ENCODE measurements around the gene DNAH11. TPM values are rescaled to one million over a fixed set of nuclear protein-coding genes. Genes with fewer than 3 reads are reported as not detected.
A peak's percentile ranks its signal among the peaks of the same experiment; 100 is the strongest.

Gene DNAH11
- total and polyA plus RNA-seq, 12 donors, result 0.03 to 0.59 (median 0.19) TPM; not detected in 2

DNA sequence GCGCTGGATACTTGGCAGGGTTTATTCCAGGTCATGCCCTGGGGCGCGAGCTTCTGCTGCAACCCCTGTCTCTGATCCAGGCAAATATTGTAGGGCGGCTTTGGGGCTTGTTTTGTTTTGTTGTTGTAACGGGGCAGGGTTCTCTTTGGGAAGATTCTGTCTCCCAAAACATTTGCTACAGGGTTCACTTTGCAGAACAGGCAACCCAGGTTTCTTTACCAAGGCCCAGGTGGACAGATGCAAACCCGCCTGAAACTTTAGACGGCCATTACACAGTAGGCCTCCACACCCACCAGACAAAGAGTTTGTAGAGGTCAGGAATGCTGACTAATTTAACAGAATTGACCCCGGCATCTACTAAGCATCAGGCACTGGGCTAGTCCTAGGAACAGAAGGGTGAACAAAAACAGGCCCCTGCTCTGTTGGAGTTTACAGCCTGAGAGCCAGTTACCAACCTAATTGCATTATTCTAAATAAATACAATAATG lies 403.4 kb downstream of the DNAH11 start:
- intact Hi-C loops (cut with DNase I), result loop anchor here in 1 of 10 donors (5.0 kb wide), 1 partner anchor 34 kb away; no protein-coding TSS in a partner anchor
- TF ChIP-seq, protein P1, sequence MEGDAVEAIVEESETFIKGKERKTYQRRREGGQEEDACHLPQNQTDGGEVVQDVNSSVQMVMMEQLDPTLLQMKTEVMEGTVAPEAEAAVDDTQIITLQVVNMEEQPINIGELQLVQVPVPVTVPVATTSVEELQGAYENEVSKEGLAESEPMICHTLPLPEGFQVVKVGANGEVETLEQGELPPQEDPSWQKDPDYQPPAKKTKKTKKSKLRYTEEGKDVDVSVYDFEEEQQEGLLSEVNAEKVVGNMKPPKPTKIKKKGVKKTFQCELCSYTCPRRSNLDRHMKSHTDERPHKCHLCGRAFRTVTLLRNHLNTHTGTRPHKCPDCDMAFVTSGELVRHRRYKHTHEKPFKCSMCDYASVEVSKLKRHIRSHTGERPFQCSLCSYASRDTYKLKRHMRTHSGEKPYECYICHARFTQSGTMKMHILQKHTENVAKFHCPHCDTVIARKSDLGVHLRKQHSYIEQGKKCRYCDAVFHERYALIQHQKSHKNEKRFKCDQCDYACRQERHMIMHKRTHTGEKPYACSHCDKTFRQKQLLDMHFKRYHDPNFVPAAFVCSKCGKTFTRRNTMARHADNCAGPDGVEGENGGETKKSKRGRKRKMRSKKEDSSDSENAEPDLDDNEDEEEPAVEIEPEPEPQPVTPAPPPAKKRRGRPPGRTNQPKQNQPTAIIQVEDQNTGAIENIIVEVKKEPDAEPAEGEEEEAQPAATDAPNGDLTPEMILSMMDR (IDR thresholded peaks at IDR 0.05), result no peak
- peak overlapping the region in 9 of 10 donors; percentile 68 to 93 (median 85) for H3K27ac ChIP-seq
- no peaks in the 10 kb centered on the region for H3K36me3 ChIP-seq
- H3K9me3 ChIP-seq, result no peaks in the 10 kb centered on the region
- ATAC-seq (no peak), DNase-seq (no peak)
- 27 to 28% methylated on average over 8 of the region's 8 CpGs for WGBS, 2 donors
- peaks cover 0 to 46% (median 20%) of the 10 kb centered on the region in 9 donors for H3K4me1 ChIP-seq
- H3K4me3 ChIP-seq, result peak overlapping the region in 9 of 10 donors; percentile 69 to 84 (median 71)
- peaks cover 0 to 4% (median 0%) of the 10 kb centered on the region in 7 donors for H3K27me3 ChIP-seq

DNA sequence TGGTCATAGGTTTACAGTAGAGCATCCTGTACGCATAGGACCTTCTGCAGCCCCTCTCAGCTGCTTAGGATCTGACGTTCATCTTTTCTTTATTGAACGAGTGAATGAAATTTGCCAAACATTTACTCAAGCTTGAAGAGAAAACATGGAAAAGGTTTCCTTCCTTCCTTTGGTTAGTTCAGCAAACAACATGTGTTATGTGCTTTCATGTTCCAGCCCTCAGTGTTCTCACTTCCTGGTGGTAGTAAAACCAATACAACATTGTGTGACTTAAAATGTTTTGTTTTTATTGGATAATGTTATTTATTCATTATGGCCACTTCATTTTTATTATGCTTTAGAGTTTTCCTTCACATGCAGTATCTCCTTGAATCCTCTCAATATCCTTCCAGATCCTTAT lies 404.2 kb downstream of the DNAH11 start:
- ATAC-seq (no peak), DNase-seq (no peak)
- 65 to 75% methylated on average over 3 of the region's 3 CpGs for WGBS, 2 donors
- Histone ChIP-seq H3K4me1 (peaks cover 0 to 38% (median 13%) of the 10 kb centered on the region in 9 donors), H3K27me3 (peaks cover 0 to 4% (median 0%) of the 10 kb centered on the region in 7 donors), H3K9me3 (no peaks in the 10 kb centered on the region), H3K4me3 (no peak overlapping the region), H3K36me3 (no peaks in the 10 kb centered on the region), H3K27ac (no peak overlapping the region)
- TF ChIP-seq, protein P1 (IDR thresholded peaks at IDR 0.05), result no peak
- intact Hi-C loops (cut with DNase I), result loop anchor here in 1 of 10 donors (5.0 kb wide), 1 partner anchor 35 kb away; no protein-coding TSS in a partner anchor

DNA sequence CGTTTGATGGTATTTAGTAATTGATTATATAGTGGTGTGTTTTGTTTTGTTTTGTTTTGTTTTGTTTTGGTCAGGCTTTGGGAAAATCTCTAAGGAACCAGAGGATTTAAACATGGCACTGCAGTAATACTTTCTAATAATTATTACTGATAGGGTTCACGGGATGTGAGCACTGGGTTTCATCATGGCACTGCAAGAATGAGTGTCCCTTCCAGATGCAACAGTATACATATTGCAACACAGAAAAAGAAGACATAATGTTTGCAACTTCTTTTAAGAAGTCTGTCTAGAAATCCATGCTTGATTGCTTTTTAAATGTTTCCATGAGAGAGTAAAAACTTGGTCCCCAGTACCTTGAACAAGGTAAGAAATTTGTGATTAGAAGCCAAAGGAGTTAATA lies 405.1 kb downstream of the DNAH11 start:
- intact Hi-C loops (cut with DNase I), result loop anchor here in 1 of 10 donors (5.0 kb wide), 1 partner anchor 36 kb away; no protein-coding TSS in a partner anchor
- peaks cover 0 to 29% (median 11%) of the 10 kb centered on the region in 9 donors for H3K4me1 ChIP-seq
- no peak overlapping the region for H3K27ac ChIP-seq
- peaks cover 0 to 4% (median 0%) of the 10 kb centered on the region in 7 donors for H3K27me3 ChIP-seq
- H3K36me3 ChIP-seq, result no peaks in the 10 kb centered on the region
- no peak for DNase-seq
- no peak overlapping the region for H3K4me3 ChIP-seq
- ATAC-seq, result no peak
- 61 to 78% methylated on average over 2 of the region's 2 CpGs for WGBS, 2 donors
- H3K9me3 ChIP-seq, result no peaks in the 10 kb centered on the region
- TF ChIP-seq, protein P1 (IDR thresholded peaks at IDR 0.05), result no peak

DNA sequence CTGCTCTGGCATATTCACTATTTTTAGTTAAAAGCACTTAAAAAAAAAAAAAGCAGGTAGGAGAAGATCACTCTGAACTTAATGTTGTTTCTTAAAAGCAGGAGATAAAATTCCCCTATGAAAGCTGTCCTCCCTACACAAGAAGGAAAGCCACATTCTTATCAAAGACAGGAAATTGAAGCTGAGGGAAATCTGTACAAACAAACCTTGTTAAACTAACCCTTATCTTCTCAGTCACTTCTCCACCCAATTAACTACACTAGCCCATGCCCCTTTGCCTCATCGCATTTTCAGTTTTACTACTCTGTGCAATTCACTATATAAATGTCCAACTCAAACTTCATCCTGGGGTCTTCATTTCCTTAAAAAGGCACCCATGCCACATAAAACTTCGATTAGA lies 405.5 kb downstream of the DNAH11 start:
- H3K27me3 ChIP-seq, result peaks cover 0 to 4% (median 0%) of the 10 kb centered on the region in 7 donors
- H3K9me3 ChIP-seq, result no peaks in the 10 kb centered on the region
- no peak overlapping the region for H3K4me3 ChIP-seq
- H3K36me3 ChIP-seq, result no peaks in the 10 kb centered on the region
- no peak overlapping the region for H3K27ac ChIP-seq
- DNase-seq (no peak), ATAC-seq (no peak)
- intact Hi-C loops (cut with DNase I), result loop anchor here in 1 of 10 donors (5.0 kb wide), 1 partner anchor 36 kb away; no protein-coding TSS in a partner anchor
- TF ChIP-seq, protein P1 (IDR thresholded peaks at IDR 0.05), result no peak
- 60 to 75% methylated on average over 2 of the region's 2 CpGs for WGBS, 2 donors
- peaks cover 0 to 26% (median 9%) of the 10 kb centered on the region in 9 donors for H3K4me1 ChIP-seq

All from heart right ventricle (tissue), 16 donors.